NCI-H1930 (cell line): ENCODE data around the gene XYLT1.

Experiments
- DNase-seq, 2 experiments: peaks; one replicate each; lab custom pipeline; 2025; lab: John Stamatoyannopoulos, UW

The XYLT1 gene

DNA sequence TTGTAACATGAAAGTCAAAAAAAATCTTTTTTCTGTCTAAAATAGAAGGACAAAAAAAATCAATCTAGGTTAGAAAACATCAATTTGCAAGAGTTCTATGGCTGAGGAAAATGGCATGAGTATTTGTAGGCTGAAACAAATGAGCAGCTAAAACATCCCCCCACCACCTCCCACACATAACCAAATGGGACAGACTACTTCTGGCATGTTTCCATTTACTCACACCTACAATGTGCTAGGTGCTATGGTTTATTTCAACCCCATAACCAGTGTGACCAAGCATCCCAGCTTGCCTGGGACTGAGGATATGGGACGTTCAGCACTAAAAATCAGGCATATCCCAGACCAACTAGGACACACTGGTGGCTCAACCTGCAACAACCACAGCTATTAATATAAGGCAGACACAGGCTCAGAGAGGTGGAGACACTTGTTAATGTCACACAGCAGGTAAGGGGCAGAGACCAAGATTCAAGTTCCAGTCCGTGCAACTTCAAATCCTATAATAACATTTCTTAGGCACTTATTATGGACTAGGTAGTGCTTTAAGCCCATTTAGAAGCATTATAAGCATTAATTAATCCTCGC is 96.0 kb downstream of the XYLT1 start:
- DNase-seq: no peak

DNA sequence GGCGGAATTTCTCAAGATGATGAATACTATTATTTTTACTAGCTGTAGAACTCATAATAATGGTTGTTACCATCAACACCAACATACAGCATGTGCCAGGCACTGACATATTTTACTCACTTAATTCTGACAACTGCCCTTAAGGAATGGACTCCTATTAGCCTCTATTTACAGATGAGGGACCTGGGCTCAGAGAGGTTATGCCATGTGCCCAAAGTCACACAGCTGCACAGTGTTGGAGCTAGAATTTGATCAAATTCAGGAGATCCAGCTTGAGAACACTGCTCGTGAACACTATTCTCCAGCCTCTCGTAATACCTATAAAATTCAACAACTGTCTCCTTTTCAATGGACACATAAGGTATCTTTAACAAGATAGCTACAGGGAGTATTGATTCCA is 97.2 kb downstream of the XYLT1 start:
- DNase-seq: no peak

DNA sequence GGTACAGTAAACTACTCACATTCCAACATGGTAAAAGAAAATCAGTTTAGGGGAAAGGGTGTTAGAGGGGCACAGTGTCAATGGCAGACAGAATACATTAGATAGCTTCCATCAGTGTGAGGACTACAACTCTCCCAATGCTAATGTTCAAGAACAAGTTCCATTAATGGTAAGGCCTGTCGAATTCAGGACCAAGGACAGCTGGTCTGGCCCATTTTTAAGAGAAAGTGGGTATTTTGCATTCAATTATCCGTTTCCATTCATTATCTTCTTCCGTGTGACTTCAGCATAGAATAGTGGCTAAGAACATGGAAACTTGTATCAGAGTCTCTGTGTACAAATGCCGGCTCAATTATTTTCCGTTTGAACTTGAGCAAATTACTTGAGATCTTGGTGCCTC is 98.4 kb downstream of the XYLT1 start:
- DNase-seq: no peak

- DNase-seq: no peak
Observed at GRCh38 chr16:17371299-17371698, 99.5 kb downstream of the XYLT1 start.

- no peak for DNase-seq
Observed at GRCh38 chr16:17370731-17371285, 100.0 kb downstream of the XYLT1 start.

DNA sequence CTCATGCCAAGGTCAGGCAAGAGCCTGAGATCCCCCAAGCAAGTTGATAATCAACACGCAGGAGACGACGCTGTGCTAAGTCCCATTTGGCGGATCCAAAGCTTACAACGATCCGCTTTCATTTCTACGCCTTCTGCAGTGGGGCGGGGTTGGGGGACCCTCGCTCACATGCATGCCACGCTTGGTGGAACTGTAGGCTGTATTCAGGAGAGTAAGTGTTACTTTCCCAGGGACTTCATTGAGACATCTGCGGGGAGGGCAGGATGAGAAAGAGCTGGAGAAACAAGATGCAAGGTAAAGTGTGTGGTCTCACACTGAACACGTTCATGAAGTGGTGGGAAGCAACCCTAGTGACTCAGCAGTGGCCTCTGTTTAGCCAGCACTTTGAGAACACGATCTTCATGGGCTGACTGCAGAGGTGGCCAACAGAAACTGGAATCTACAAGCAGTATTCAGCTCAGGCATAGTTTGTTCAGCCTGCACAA is 100.5 kb downstream of the XYLT1 start:
- DNase-seq: no peak

GRCh38 chr16:17369421-17370222 is 101.1 kb downstream of the XYLT1 start:
- no peak for DNase-seq

GRCh38 chr16:17368951-17369350 is 101.8 kb downstream of the XYLT1 start:
- DNase-seq: no peak

- no peak for DNase-seq
Observed at GRCh38 chr16:17368446-17368845, 102.3 kb downstream of the XYLT1 start.

- no peak for DNase-seq
Observed at GRCh38 chr16:17367923-17368322, 102.8 kb downstream of the XYLT1 start.

DNA sequence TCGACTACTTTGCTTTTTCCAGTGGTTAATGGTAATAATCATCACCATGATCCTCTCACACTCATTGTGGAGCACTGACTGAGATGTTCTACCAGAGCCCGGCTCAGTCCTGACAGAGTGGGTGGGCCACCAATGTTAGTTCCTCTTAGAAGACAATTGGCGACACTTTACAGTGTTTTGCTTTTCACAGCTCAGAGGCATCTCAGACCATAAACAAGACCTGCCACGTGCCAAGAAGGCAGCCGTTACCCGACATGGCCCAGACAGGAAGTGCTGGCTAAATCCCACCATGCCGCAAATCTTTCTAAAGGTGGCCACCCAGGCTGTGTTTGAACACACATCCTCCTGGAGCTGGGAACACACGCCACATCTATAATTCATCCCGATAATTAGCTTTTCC is 103.7 kb downstream of the XYLT1 start:
- no peak for DNase-seq

- no peak for DNase-seq
Observed at GRCh38 chr16:17366299-17366961, 104.3 kb downstream of the XYLT1 start.

DNA sequence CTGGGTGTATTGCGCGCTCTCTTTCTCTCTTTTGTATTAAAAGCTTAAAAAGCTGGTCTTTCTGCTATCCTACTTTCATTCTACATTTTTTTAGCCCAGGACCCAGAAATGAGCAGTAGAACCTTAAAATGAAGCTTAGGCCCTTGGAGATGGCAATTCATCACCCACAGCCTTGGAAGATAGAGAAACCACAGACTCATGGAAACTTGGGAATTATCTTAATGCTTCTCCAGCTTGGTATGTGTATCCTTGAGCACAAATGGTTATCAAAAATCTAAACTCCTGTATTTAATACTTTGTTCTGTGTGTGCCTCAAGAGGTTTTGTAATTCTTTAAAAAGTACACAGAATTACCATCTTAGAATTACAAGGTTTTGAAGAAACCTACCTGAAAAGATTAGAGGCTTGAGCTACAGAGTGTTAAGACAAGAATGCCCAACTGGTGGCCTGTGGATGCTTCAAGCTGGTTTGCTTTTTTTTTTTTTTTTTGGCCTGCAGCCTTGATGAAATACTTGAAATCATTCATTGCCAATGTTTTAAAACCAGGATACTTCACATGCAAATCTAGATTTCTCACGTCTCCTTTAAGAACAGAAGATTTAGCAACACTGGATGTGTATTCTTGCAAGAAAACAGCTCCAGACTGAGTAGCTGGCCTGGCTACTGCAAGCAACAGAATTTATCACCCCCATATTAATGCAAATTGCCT is 105.0 kb downstream of the XYLT1 start:
- DNase-seq: no peak

GRCh38 chr16:17365211-17365541 is 105.6 kb downstream of the XYLT1 start:
- DNase-seq: no peak

- no peak for DNase-seq
Observed at GRCh38 chr16:17364319-17365210, 106.2 kb downstream of the XYLT1 start.

GRCh38 chr16:17362946-17363345 is 107.8 kb downstream of the XYLT1 start:
- DNase-seq: no peak

GRCh38 chr16:17362183-17362582 is 108.6 kb downstream of the XYLT1 start:
- peak in 1 of 2 experiments; percentile 10 for DNase-seq

DNA sequence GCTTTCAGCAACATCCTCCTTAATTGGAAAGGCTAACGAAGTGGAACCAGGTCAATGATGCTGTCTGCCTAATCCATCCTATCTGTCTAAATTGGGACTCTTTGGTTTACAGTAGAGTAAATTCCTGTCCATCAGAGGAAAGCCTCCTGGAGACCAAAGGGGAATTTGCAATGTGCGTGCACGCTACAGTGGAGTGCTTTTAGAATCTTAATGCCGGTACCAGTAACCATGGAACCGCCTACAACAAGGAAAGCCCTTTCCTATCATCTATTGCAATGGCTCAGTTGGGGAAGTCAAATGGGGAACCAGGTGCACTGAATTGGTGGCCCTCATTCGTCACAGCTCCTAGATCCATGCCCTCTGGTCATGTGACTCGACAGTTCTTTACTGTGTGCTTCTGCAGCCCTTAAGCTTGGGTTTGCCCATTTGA is 110.1 kb downstream of the XYLT1 start:
- DNase-seq: no peak

- no peak for DNase-seq
Observed at GRCh38 chr16:17359788-17360390, 110.9 kb downstream of the XYLT1 start.

DNA sequence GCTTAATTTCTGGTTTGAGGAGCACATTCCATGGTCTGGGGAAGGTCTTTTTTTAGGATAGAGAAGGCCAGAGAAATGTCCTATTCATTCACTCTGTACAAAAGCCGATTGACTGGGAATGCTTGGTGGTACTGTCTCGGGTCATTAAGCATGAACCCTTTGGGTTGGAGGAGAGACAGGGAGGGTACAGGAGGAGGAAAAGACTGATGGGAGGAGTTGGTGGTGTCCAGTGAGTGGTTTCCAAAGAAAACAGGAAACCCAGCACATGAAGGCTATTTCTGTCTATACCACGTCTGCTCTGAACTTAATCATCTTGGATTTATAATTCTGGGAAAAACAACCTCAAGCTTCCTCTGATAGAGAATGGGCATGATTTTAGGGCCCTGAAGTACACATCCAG is 111.9 kb downstream of the XYLT1 start:
- no peak for DNase-seq

GRCh38 chr16:17358355-17358754 is 112.4 kb downstream of the XYLT1 start:
- DNase-seq: no peak
